Measurements from ENCODE around the gene VSTM5.

The VSTM5 gene

GRCh38 chr11:93807980-93808379 is 42.4 kb downstream of the VSTM5 start:
- no peak for DNase-seq (ENCODE audit: low read depth, low spot score)
- no peak overlapping the region for H3K4me3 ChIP-seq (ENCODE audit: low read depth, low read length)
- in situ Hi-C loops (cut with HindIII; ENCODE audit: low sequenced_read_pairs): no loop called here
- TF ChIP-seq CTCF (IDR thresholded peaks at IDR 0.05; ENCODE audit: low read depth, low read length): no peak

GRCh38 chr11:93804879-93805278 is 45.5 kb downstream of the VSTM5 start:
- DNase-seq (ENCODE audit: low read depth, low spot score): no peak
- no peak overlapping the region for H3K4me3 ChIP-seq (ENCODE audit: low read depth, low read length)
- no peak for TF ChIP-seq CTCF (IDR thresholded peaks at IDR 0.05; ENCODE audit: low read depth, low read length)
- in situ Hi-C loops (cut with HindIII; ENCODE audit: low sequenced_read_pairs): no loop called here

GRCh38 chr11:93801366-93801765 is 49.1 kb downstream of the VSTM5 start:
- DNase-seq (ENCODE audit: low read depth, low spot score): no peak
- no peak overlapping the region for H3K4me3 ChIP-seq (ENCODE audit: low read depth, low read length)
- in situ Hi-C loops (cut with HindIII; ENCODE audit: low sequenced_read_pairs): no loop called here
- TF ChIP-seq CTCF (IDR thresholded peaks at IDR 0.05; ENCODE audit: low read depth, low read length): no peak

- in situ Hi-C loops (cut with HindIII; ENCODE audit: low sequenced_read_pairs): no loop called here
- TF ChIP-seq CTCF (IDR thresholded peaks at IDR 0.05; ENCODE audit: low read depth, low read length): no peak
- DNase-seq (ENCODE audit: low read depth, low spot score): no peak
- H3K4me3 ChIP-seq (ENCODE audit: low read depth, low read length): no peak overlapping the region
These were observed 53.8 kb downstream of the VSTM5 start for GRCh38 chr11:93796441-93797231.

- no peak for TF ChIP-seq CTCF (IDR thresholded peaks at IDR 0.05; ENCODE audit: low read depth, low read length)
- in situ Hi-C loops (cut with HindIII; ENCODE audit: low sequenced_read_pairs): no loop called here
- DNase-seq (ENCODE audit: low read depth, low spot score): no peak
- H3K4me3 ChIP-seq (ENCODE audit: low read depth, low read length): no peak overlapping the region
These were observed 58.9 kb downstream of the VSTM5 start for GRCh38 chr11:93791493-93791892.

GRCh38 chr11:93784935-93785360 is 65.5 kb downstream of the VSTM5 start:
- no peak for DNase-seq (ENCODE audit: low read depth, low spot score)
- in situ Hi-C loops (cut with HindIII; ENCODE audit: low sequenced_read_pairs): no loop called here
- no peak for TF ChIP-seq CTCF (IDR thresholded peaks at IDR 0.05; ENCODE audit: low read depth, low read length)
- H3K4me3 ChIP-seq (ENCODE audit: low read depth, low read length): peak overlapping the region; percentile 78

All from astrocyte of the spinal cord (primary cell).